Ovary (tissue), 9 donors: ENCODE measurements around the gene LOXHD1. TPM values are rescaled to one million over a fixed set of nuclear protein-coding genes. Genes with fewer than 3 reads are reported as not detected.

ENCODE experiments used
- DNase-seq, 5 donors: peaks; one replicate each; pipeline ENCODE4 v3.0.0-alpha.2; 2019 to 2020
- H3K27ac ChIP-seq, 2 donors: fragments of 200-600 bp; one replicate each; pipeline versions ENCODE4 v1.5.1 to v1.8.0; 2019 to 2022
- H3K27me3 ChIP-seq: fragments of 200-600 bp; one replicate; pipeline ENCODE4 v1.8.0; 2022
- H3K36me3 ChIP-seq: fragments of 200-600 bp; sonication (generic); one replicate; pipeline ENCODE4 v1.5.1; 2019
- H3K4me1 ChIP-seq: one replicate; pipeline ENCODE4 v1.8.1; 2013; ENCODE audit warnings: mild to moderate bottlenecking, moderate library complexity; ENCODE audit not compliant: insufficient read depth
- H3K4me3 ChIP-seq: fragments of 200-600 bp; sonication (generic); one replicate; pipeline ENCODE4 v1.5.1; 2017
- H3K9me3 ChIP-seq, 2 donors: fragments of 200-600 bp in 1 of 2; sonication (generic) in 1 of 2; one replicate each; pipeline versions ENCODE4 v1.5.1 to v1.8.1; 2013 to 2019; ENCODE audit warnings: mild to moderate bottlenecking in 1 of 2, moderate library complexity in 1 of 2
- EP300 ChIP-seq: sonication (generic); formaldehyde crosslinking; IDR thresholded peaks from one replicate; pipeline ENCODE4 v1.6.1; 2017; ENCODE audit warnings: antibody characterized with exemption
- POLR2A ChIP-seq: fragments of 450-650 bp; IDR thresholded peaks from one replicate; pipeline ENCODE4 v1.6.1; 2017; ENCODE audit warnings: antibody characterized with exemption, mild to moderate bottlenecking, moderate library complexity
- WGBS, 3 donors: extraction: QIAGEN DNeasy Blood & Tissue Kit in 1 of 3; methylation state at CpG; one replicate each; pipeline versions ENCODE4 v1.1.5 to v1.1.7; 2013 to 2017; 5-methylcytosine and 5-hydroxymethylcytosine counted together
- intact Hi-C, 4 donors: fragments of 100-400 bp; cut with DNase I; formaldehyde crosslinking; loops; one replicate each; pipeline versions ENCODE4 v1.11.0 to v1.15.1; 2022 to 2023
- polyA plus RNA-seq, 2 donors: library from polyadenylated mRNA; stranded (reverse); fragments of 200-250 nt in 1 of 2; fragments of 350-450 nt in 1 of 2; fragmentation: Illumina TruSeq in 1 of 2; extraction: RNeasy Lipid Tissue Mini Kit (QIAGEN cat#74804) in 1 of 2; gene quantifications; one replicate each; pipeline ENCODE4 v1.2.3, GENCODE V29; 2013 to 2014
- total RNA-seq, 7 donors: library from RNA; depleted of rRNA in 2 of 7; stranded (reverse); fragments of >200 nt in 2 of 7; fragmentation: NEBNext Ultra II Directional in 3 of 7; extraction: Animal tissue kit (Norgen Biotek cat#: 25700) in 3 of 7; gene quantifications; one replicate each; pipeline versions ENCODE4 v1.1.0 to v1.2.4, GENCODE V29; 2016 to 2023
- TF ChIP-seq, protein P1 (sequence below), 3 donors: fragments of 450-650 bp in 2 of 3; fragments of 200-600 bp in 1 of 3; IDR thresholded peaks; one replicate each; pipeline versions ENCODE4 v1.5.1 to v1.8.0; 2016 to 2022; ENCODE audit warnings: antibody characterized with exemption in 3 of 3, mild to moderate bottlenecking in 1 of 3
- donor health status: DM: no; HTN: no; CAD: no; lungs with moderate emphysema.
- donor health status: DM: no; HTN: no; CAD: no.
- donor health status: Bipolar disorder and iron deficiency.
- donor health status: DM: yes; HTN: yes; CAD: no.
- donor health status: DM: no; HTN: no; CAD: no.
- donor health status: DM: yes; HTN: yes; CAD: no.

LOXHD1 gene
- total and polyA plus RNA-seq, 9 donors, result 0.13 to 1.2 (median 0.31) TPM; not detected in 3

DNA sequence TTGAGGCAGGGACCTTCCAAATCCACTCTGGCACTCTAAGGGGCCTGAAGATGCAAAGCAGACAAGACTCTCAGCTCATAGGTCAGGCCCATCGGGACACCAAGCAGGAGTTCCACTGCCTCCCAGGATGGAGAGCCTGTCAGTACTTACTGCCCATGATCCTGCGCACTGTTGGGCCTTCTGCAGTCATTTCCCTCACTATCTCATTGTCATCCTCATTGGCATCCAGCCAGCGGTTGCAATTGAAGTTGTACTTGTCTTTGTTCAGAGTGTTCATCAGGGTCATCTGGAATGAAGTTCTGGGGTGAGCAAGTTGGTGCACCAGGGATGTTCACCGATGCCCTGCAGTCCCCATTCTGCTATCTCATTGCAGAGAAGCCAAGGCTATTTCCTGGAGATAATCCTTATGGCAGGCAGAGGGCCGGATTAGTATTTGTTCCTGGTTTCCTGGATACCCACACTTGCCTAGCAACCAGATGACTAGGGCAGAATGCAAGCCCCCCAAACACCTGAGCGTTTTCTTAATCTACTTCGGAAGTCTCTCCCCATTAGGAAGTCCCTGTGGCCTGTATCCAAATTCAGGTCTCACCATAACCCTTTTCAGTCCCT lies 65.1 kb downstream of the LOXHD1 start:
- no peaks in the 10 kb centered on the region for H3K4me1 ChIP-seq
- 65 to 69% (median 68%) methylated on average over 7 of the region's 7 CpGs for WGBS, 3 donors
- no peak overlapping the region for H3K27ac ChIP-seq
- no peaks in the 10 kb centered on the region for H3K9me3 ChIP-seq
- no peak for DNase-seq
- intact Hi-C loops, result no loop called here
- no peak overlapping the region for H3K4me3 ChIP-seq
- no peaks in the 10 kb centered on the region for H3K36me3 ChIP-seq
- TF ChIP-seq EP300 (no peak), POLR2A (no peak)
- TF ChIP-seq, protein P1, sequence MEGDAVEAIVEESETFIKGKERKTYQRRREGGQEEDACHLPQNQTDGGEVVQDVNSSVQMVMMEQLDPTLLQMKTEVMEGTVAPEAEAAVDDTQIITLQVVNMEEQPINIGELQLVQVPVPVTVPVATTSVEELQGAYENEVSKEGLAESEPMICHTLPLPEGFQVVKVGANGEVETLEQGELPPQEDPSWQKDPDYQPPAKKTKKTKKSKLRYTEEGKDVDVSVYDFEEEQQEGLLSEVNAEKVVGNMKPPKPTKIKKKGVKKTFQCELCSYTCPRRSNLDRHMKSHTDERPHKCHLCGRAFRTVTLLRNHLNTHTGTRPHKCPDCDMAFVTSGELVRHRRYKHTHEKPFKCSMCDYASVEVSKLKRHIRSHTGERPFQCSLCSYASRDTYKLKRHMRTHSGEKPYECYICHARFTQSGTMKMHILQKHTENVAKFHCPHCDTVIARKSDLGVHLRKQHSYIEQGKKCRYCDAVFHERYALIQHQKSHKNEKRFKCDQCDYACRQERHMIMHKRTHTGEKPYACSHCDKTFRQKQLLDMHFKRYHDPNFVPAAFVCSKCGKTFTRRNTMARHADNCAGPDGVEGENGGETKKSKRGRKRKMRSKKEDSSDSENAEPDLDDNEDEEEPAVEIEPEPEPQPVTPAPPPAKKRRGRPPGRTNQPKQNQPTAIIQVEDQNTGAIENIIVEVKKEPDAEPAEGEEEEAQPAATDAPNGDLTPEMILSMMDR (IDR thresholded peaks at IDR 0.05), result no peak
- no peaks in the 10 kb centered on the region for H3K27me3 ChIP-seq

DNA sequence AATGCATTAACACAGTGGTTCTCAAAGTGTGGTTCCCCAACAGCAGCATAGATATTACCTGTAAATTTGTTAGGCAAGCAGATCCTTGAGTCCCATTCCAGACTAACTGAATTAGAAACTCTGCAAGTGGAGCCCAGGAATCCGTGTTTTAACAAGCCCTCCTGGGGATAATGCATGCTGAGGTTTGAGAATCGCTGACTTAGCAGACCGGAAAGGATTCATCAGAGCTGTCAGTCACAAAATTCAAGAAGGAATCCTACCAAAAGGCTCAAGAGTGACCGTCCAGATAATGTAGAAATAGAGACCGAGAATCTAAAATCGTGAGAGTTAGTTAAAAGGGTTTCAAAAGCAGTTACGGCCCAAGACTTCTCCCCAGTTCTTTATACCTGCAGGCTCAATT lies 66.9 kb downstream of the LOXHD1 start:
- intact Hi-C loops, result no loop called here
- TF ChIP-seq POLR2A (no peak), EP300 (no peak)
- TF ChIP-seq, protein P1 (IDR thresholded peaks at IDR 0.05), result no peak

DNA sequence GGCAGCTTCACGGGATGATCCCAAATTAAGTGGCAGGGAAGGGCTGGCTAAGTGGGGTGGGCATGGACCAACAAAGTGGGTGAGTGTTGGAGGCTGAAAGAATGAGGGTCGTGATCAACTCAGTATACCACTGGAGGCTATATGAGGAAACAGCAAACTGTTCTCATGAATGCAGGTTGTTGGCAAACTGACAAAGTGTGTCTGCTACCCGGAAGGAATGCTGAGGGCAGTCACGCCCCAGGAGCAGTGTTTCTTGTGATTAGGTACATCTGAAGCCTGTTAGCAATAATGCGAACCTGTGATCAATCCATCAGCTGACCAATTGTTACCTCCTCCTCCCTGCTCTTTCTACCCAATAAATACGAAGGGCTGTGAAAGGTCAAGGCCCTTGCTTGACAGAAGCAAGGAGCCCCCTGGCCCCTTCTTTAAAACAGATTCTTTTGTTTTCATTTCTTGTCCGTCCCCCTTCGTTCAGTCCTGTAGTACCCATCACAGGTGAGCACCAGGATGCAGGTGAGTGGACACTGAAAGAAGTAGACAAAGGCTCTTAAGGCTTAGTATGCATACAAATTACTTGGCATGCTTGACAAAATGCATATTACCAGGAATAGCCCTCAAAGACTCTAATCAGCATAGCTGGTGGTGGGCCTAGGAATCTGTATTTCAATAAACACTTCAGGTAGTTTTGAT lies 67.9 kb downstream of the LOXHD1 start:
- TF ChIP-seq POLR2A, result no peak
- no peak for TF ChIP-seq EP300
- TF ChIP-seq, protein P1 (IDR thresholded peaks at IDR 0.05), result no peak
- Histone ChIP-seq H3K4me1 (no peaks in the 10 kb centered on the region), H3K27ac (no peak overlapping the region), H3K9me3 (no peaks in the 10 kb centered on the region), H3K4me3 (no peak overlapping the region), H3K36me3 (no peaks in the 10 kb centered on the region), H3K27me3 (no peaks in the 10 kb centered on the region)
- intact Hi-C loops, result no loop called here
- WGBS, 3 donors, result 49 to 73% (median 51%) methylated on average over 8 of the region's 8 CpGs
- DNase-seq, result no peak

More for the DNA sequence above, 66.9 kb downstream of the LOXHD1 start:
- no peak for DNase-seq
- H3K27me3 ChIP-seq, result no peaks in the 10 kb centered on the region
- no peak overlapping the region for H3K4me3 ChIP-seq
- WGBS, 3 donors, result 42 to 74% (median 42%) methylated on average over 7 of the region's 7 CpGs
- H3K9me3 ChIP-seq, result no peaks in the 10 kb centered on the region
- H3K4me1 ChIP-seq, result no peaks in the 10 kb centered on the region
- H3K36me3 ChIP-seq, result no peaks in the 10 kb centered on the region
- H3K27ac ChIP-seq, result no peak overlapping the region

DNA sequence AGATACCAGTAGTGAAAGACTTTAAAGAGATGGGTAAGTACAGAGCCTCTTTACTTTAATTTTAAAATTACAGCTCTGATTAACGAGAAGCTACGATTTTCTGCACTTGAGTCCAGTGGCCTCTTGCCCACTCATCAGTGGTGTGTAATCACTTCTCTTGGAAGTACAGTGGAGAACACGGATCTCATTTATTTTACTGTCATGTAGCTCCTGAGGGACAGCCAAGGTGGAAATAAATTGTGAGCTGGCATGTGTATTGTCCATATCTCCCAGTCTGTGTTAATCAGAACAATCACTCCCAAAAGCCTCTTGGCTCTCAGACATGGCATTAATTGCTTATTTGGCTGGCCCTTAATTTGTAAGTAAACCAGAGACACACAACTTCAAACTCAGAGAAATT lies 69.4 kb downstream of the LOXHD1 start:
- H3K36me3 ChIP-seq, result no peaks in the 10 kb centered on the region
- H3K9me3 ChIP-seq, result no peaks in the 10 kb centered on the region
- intact Hi-C loops, result no loop called here
- no peak overlapping the region for H3K4me3 ChIP-seq
- H3K27me3 ChIP-seq, result no peaks in the 10 kb centered on the region
- TF ChIP-seq, protein P1 (IDR thresholded peaks at IDR 0.05), result no peak
- TF ChIP-seq EP300 (no peak), POLR2A (no peak)
- H3K4me1 ChIP-seq, result no peaks in the 10 kb centered on the region
- H3K27ac ChIP-seq, result no peak overlapping the region
- DNase-seq, result no peak
- WGBS, 3 donors, result 15 to 49% (median 17%) methylated on average over 3 of the region's 3 CpGs
